AG09319 (cell line): ENCODE measurements around the gene FAHD2A.
"Not testable (repeated sequence)": the region's sequence is repeated elsewhere in the genome, so short reads cannot be mapped to it uniquely, and the experiment has no call there.

ENCODE experiments used
- DNase-seq: peaks from one replicate; pipeline ENCODE4 v3.0.0-alpha.2; 2010; ENCODE audit warnings: low read depth; ENCODE audit errors: extremely low read depth
- TF ChIP-seq, protein P1 (sequence below): IDR thresholded peaks from 2 replicates; pipeline ENCODE4 v1.5.1; 2011; ENCODE audit warnings: low read depth, mild to moderate bottlenecking, inconsistent platforms, low read length, moderate library complexity

FAHD2A gene, protein sequence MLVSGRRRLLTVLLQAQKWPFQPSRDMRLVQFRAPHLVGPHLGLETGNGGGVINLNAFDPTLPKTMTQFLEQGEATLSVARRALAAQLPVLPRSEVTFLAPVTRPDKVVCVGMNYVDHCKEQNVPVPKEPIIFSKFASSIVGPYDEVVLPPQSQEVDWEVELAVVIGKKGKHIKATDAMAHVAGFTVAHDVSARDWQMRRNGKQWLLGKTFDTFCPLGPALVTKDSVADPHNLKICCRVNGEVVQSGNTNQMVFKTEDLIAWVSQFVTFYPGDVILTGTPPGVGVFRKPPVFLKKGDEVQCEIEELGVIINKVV

DNA sequence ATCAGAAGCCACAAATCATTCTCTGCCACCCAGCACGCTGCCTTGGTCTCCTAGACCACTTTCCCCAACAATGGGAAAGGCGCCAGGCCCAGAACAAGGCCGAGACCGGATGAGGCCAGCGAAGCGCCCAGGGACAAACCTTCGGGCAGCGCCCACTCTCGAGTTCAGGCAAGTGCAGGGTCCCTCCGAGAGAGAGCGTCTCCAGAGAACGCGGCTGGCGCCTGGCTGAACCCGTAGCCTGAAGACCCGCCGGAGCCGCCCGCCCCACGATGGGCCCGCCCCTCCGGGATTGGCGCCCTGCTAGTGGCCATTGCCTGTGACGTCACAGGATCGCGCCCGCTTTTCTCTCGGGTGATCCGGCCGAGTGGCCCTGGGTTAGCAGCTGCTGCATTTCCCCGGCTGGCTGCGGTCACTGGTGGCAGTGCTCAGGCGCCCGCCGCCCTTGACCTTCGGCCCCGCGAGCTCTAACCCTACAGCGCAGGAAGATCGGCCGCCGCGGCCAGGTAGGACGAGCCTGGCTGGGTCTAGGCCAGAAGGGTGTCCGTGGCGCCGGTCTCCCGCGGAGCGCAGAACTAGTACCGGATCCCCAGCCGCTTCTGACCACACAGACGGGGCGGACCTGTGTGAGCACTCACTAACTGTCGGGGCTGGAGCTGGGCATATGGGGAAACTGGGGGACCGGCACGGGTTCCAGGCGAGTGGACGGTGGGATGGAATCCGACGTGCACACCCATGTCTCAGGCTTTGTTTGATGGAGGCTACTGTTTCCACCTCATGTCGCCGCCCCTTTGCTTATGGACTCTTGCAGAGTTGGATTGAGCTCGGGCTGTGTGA lies at the start of gene FAHD2A:
Gene FAHD2A, plus strand, starts transcription at position 339 of the 834 bp plus-strand sequence. CDS start 2,851 bp downstream, outside the sequence.
- TF ChIP-seq, protein P1, sequence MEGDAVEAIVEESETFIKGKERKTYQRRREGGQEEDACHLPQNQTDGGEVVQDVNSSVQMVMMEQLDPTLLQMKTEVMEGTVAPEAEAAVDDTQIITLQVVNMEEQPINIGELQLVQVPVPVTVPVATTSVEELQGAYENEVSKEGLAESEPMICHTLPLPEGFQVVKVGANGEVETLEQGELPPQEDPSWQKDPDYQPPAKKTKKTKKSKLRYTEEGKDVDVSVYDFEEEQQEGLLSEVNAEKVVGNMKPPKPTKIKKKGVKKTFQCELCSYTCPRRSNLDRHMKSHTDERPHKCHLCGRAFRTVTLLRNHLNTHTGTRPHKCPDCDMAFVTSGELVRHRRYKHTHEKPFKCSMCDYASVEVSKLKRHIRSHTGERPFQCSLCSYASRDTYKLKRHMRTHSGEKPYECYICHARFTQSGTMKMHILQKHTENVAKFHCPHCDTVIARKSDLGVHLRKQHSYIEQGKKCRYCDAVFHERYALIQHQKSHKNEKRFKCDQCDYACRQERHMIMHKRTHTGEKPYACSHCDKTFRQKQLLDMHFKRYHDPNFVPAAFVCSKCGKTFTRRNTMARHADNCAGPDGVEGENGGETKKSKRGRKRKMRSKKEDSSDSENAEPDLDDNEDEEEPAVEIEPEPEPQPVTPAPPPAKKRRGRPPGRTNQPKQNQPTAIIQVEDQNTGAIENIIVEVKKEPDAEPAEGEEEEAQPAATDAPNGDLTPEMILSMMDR: no peak
- DNase-seq: peak; percentile 48

DNA sequence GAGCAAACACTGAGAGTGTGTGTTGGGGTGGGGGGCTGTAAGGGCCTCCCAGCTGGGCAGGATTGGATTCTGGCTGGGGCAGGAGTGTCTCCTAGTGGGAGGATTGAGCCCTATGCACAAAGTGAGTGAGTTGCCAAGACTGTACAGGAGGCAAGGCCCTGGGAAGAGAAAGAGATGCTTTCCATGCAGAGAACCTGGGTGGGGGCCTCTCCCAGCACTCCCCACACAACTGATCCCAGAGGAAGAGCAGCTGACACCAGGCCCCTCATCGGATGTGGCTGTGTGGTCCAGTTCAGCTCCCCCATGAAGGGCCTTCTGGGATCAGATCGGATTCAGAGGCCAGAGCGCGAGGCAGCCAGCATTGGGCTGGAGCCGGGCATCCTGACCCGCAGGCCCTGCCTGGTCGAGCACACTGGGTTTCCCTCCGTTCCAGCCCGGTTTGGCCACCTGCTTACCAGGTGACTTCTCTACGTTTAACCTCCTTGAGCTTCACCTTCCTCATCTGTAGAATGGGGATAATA lies 49.4 kb upstream of the FAHD2A start:
- TF ChIP-seq, protein P1: no peak
- DNase-seq: no peak

DNA sequence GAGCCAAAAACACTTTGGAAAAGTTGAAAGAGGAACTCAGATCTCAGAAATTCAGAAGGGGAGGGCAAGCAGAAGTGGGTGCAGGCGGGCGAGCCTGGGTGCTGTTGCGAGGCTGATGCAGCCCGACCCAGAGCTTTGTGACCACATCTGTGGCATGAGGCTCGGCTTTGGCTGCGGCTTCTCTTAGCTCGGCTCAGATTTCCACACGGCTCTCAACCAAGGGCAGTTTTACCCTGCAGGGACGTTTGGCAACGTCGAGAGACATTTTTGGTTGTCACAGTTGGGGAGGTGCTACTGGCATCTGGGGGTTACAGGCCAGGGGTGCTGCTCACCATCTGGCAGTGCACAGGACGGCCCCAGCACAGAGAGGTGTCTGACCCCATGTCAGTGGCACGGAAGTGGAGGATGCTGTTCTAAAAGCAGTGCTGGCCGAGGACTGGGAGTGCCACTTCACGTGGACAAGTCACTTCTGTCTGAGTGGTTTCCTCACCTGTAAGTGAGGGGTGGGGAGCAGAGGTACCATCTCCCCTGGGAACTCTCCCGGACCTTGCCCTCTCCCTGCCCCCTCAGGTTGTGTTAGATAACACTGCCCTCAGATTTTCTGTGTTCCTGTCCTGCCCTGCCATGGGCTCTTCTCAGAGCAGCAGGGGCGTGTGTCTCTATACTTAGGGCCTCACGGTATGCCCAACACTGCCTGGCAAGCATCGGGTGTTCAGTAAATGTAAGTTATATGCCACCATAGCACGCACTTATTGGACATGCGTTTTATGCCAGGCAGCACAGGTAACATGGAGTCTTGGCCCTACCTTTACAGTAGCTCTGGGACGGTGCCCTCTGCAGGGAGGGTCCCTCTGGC lies 48.7 kb upstream of the FAHD2A start:
- DNase-seq: no peak
- TF ChIP-seq, protein P1: no peak

DNA sequence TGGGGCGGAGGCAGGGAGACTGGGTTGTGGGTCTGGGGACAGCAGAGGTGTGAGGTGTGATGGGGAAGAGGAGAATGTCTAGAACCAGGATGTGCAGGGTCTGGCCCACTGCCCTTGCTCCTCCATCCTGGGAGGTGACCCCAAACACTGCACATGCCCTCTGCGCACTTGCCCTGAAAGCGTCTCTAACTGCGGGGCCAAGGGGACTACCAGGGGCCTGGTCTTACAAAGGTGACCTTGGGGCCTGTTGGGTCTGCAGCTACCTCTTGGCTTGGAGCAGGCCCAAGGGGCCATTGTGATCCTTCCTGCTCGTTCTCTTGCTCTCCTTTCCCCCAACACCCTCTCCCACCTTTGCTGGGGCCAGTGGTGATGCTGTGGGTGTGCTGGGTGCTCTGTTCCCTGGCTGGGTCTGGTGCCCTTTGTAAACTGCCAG lies 48.0 kb upstream of the FAHD2A start:
- TF ChIP-seq, protein P1: no peak

DNA sequence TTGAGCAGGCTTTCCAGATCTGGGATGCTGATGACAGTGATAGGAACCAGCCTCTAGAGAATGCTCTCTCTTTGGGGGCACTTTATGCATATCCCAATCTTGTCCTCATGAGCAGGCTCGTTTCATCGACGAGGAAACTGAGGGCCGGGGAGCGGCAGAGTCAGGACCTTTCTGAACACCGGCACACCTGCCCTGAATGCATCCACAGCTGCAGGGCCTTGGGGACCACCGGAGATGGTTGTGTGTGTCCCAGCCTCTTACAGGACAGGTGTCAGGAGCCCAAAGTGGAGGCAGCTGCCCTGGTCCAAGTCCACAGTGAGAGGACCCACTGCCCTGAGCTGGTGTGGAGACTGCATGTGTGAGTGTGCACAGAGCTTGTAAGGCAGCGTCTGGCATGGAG lies 47.6 kb upstream of the FAHD2A start:
- TF ChIP-seq, protein P1: no peak

More for the DNA sequence above, 48.0 kb upstream of the FAHD2A start:
- DNase-seq: no peak

DNA sequence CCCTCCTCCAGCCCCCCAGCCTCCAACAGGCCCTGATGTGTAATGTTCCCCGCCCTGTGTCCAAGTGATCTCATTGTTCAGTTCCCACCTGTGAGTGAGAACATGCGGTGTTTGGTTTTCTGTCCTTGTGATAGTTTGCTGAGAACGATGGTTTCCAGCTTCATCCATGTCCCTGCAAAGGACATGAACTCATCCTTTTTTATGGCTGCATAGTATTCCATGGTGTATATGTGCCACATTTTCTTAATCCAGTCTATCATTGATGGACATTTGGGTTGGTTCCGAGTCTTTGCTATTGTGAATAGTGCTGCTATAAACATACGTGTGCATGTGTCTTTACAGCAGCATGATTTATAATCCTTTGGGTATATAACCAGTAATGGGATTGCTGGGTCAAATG lies 47.0 kb upstream of the FAHD2A start:
- DNase-seq: not testable (repeated sequence)

More for the DNA sequence above, 47.6 kb upstream of the FAHD2A start:
- DNase-seq: no peak

DNA sequence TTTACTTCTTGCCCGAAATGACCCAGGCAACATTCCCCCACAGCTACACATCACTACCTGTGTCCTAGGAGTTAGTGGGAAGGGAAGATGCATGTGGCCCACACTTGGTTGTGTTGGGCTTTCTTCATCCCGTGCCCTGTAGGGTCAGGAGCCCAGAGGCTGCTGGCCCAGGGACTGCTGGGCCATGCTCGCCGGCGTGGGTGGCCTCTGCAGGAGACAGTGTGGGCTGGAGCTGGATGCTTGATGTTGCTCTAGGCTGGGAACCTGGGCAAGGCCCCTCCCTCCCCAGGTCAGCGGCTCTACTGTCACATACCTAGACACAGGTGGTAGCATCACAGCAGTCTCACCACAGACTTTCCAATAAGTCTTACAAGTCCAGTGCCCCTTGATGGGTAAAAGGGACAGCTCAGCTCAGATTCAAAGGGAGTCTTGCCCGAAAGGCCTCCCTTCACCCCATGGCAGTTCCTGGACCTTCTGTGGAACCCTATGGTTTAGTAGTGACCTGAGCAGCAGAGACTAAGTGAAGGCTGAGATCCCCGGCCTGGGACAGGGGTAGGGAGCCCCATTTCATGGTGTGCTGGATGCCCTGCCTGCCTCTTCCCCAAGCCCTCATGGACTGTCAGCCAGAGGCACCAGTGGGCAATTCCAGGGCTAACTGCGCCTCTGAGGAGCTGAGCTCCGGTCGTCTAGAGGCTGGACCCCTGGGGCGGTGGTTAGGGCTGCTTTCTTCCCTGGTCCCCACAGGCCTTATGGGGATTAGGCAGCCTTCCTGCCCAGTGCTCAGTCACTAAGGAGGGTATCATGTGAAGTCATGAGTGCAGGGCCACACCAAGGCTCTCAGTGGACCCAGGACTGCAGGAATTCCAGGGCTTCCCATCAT lies 45.4 kb upstream of the FAHD2A start:
- DNase-seq: no peak
- TF ChIP-seq, protein P1: no peak
